ENCODE results near the gene SMPDL3B. TPM values are rescaled to one million over a fixed set of nuclear protein-coding genes. Genes with fewer than 3 reads are reported as not detected.

Gene SMPDL3B
- polyA plus RNA-seq, 3 donors: 0.13 to 0.21 TPM; not detected in 1

DNA sequence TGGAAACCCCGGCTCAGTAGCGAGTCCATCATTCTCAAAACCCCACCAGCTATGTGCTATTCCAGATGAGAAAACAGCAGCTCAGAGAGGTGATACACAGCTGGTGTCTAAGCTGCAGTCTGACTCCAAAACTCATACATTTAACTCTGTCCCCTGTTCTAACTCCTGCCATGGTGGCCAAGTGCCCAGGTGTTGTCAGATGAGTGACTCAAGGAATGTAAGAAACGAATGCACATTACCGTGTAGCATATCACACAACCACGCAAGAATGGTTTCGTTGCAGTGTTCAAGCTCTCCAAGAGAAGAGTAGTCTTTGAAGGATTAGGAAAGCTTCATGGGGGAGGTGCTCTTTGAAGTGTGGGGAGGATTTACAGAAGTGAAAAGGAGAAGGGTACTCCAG, 20.3 kb downstream of the SMPDL3B start:
- Mint-ChIP-seq H3K9me3 (peaks cover 0 to 3% (median 0%) of the 10 kb centered on the region in 7 donors), H3K27me3 (ENCODE audit: low read depth in 3 of 3) (peaks cover 0 to 3% (median 2%) of the 10 kb centered on the region in 3 donors), H3K4me1 (peaks cover 12% of the 10 kb centered on the region), H3K36me3 (no peaks in the 10 kb centered on the region), H3K4me3 (no peak overlapping the region), H3K27ac (no peak overlapping the region)
- TF ChIP-seq, protein P1, sequence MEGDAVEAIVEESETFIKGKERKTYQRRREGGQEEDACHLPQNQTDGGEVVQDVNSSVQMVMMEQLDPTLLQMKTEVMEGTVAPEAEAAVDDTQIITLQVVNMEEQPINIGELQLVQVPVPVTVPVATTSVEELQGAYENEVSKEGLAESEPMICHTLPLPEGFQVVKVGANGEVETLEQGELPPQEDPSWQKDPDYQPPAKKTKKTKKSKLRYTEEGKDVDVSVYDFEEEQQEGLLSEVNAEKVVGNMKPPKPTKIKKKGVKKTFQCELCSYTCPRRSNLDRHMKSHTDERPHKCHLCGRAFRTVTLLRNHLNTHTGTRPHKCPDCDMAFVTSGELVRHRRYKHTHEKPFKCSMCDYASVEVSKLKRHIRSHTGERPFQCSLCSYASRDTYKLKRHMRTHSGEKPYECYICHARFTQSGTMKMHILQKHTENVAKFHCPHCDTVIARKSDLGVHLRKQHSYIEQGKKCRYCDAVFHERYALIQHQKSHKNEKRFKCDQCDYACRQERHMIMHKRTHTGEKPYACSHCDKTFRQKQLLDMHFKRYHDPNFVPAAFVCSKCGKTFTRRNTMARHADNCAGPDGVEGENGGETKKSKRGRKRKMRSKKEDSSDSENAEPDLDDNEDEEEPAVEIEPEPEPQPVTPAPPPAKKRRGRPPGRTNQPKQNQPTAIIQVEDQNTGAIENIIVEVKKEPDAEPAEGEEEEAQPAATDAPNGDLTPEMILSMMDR (IDR thresholded peaks at IDR 0.05): no peak
- Histone ChIP-seq H3K9ac (ENCODE audit: insufficient read depth, low read length, poor library complexity, severe bottlenecking) (no peak overlapping the region), H3K27ac (ENCODE audit: low read depth in 1 of 2, low read length in 2 of 2) (no peak overlapping the region), H3K79me2 (ENCODE audit: insufficient read depth, low read length) (peaks cover 2% of the 10 kb centered on the region), H3K36me3 (replicated peaks in 1 of 2; ENCODE audit: control insufficient read depth in 1 of 2, insufficient read depth in 2 of 2, low read length in 2 of 2) (no peaks in the 10 kb centered on the region), H3K4me1 (ENCODE audit: control insufficient read depth in 1 of 2, insufficient read depth in 2 of 2, low read length in 2 of 2) (peaks cover 14 to 16% of the 10 kb centered on the region in 2 donors), H3K4me3 (replicated peaks in 1 of 3; ENCODE audit: low read depth in 2 of 3, low read length in 3 of 3) (no peak overlapping the region), H3K4me2 (replicated peaks; ENCODE audit: extremely low read depth, low read length, poor library complexity, severe bottlenecking) (no peak overlapping the region), H3K9me3 (replicated peaks in 1 of 2; ENCODE audit: control insufficient read depth in 1 of 2, insufficient read depth in 1 of 2, low read length in 2 of 2) (no peaks in the 10 kb centered on the region), H3K27me3 (ENCODE audit: control insufficient read depth in 2 of 2, insufficient read depth in 2 of 2, low read length in 2 of 2) (no peaks in the 10 kb centered on the region), H2AFZ (ENCODE audit: insufficient read depth, low read depth, low read length, poor library complexity, severe bottlenecking) (no peak overlapping the region), H4K20me1 (ENCODE audit: insufficient read depth, low read length) (no peaks in the 10 kb centered on the region)
- DNase-seq: no peak
- 91% methylated on average over 6 of the region's 6 CpGs for WGBS (ENCODE audit: insufficient coverage)
- intact Hi-C loops (cut with micrococcal nuclease): no loop called here

DNA sequence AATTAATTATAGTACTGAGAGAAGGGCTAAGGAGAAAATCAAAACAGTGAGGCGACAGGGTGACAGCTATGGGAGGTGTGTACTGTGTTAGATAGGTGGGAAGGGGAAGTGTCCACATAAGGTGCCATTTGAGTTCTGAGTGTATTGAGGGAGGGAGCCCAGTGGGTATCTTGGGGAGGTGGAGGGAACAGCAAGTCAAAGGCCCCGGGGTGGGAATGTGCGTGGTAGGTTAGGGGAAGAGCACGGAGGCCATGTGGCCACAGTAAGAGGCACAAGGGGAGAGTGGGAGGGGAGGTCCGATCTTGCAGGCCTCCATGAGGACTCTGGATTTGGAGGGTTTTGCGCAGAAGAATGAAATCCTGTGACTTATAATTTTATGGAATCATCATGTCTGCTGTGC, 22.0 kb downstream of the SMPDL3B start:
- Histone ChIP-seq H3K4me1 (ENCODE audit: control insufficient read depth in 1 of 2, insufficient read depth in 2 of 2, low read length in 2 of 2) (peaks cover 30 to 33% of the 10 kb centered on the region in 2 donors), H3K36me3 (replicated peaks in 1 of 2; ENCODE audit: control insufficient read depth in 1 of 2, insufficient read depth in 2 of 2, low read length in 2 of 2) (no peaks in the 10 kb centered on the region), H3K9me3 (replicated peaks in 1 of 2; ENCODE audit: control insufficient read depth in 1 of 2, insufficient read depth in 1 of 2, low read length in 2 of 2) (no peaks in the 10 kb centered on the region), H3K27ac (ENCODE audit: low read depth in 1 of 2, low read length in 2 of 2) (no peak overlapping the region), H3K27me3 (ENCODE audit: control insufficient read depth in 2 of 2, insufficient read depth in 2 of 2, low read length in 2 of 2) (no peaks in the 10 kb centered on the region), H4K20me1 (ENCODE audit: insufficient read depth, low read length) (peaks cover 11% of the 10 kb centered on the region), H3K4me3 (replicated peaks in 1 of 3; ENCODE audit: low read depth in 2 of 3, low read length in 3 of 3) (no peak overlapping the region), H2AFZ (ENCODE audit: insufficient read depth, low read depth, low read length, poor library complexity, severe bottlenecking) (no peak overlapping the region), H3K79me2 (ENCODE audit: insufficient read depth, low read length) (peaks cover 16% of the 10 kb centered on the region), H3K9ac (ENCODE audit: insufficient read depth, low read length, poor library complexity, severe bottlenecking) (no peak overlapping the region), H3K4me2 (replicated peaks; ENCODE audit: extremely low read depth, low read length, poor library complexity, severe bottlenecking) (no peak overlapping the region)
- Mint-ChIP-seq H3K36me3 (no peaks in the 10 kb centered on the region), H3K9me3 (peaks cover 0 to 3% (median 0%) of the 10 kb centered on the region in 7 donors), H3K4me3 (no peak overlapping the region), H3K4me1 (peaks cover 27% of the 10 kb centered on the region), H3K27me3 (ENCODE audit: low read depth in 3 of 3) (peaks cover 0 to 3% (median 2%) of the 10 kb centered on the region in 3 donors), H3K27ac (peak overlapping the region in 1 of 7 donors; percentile 26)
- intact Hi-C loops (cut with micrococcal nuclease): no loop called here
- DNase-seq: no peak
- WGBS (ENCODE audit: insufficient coverage): 83% methylated on average over 6 of the region's 6 CpGs
- TF ChIP-seq, protein P1 (IDR thresholded peaks at IDR 0.05): no peak
